Measurements from ENCODE around the gene ADGRF5.
"Not testable (repeated sequence)": the region's sequence is repeated elsewhere in the genome, so short reads cannot be mapped to it uniquely, and the experiment has no call there.

ADGRF5 gene

DNA sequence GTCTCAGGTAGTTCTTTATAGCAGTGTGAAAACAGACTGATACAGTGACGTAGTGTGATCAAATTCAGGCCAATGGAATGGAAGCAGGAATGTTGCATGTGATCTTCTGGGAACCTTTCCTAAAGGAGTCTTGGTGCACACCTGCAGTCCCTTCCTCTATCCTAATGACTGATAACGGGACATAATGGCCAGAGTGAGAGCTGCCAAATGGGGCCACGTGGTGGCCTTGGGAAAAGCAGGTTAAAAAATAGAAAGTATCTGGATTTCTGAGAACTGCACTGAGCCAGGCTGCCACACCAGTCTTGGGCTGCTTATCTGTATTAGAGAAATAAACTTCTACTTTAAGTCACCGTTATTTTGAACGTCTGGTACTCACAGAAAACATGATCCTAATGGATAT, 76.6 kb downstream of the ADGRF5 start:
- Histone ChIP-seq H3K27me3 (ENCODE audit: insufficient read depth, low read length) (no peaks in the 10 kb centered on the region), H3K9me3 (ENCODE audit: low read length) (no peaks in the 10 kb centered on the region), H3K27ac (ENCODE audit: low read depth, low read length, poor library complexity, severe bottlenecking) (no peak overlapping the region), H4K20me1 (ENCODE audit: insufficient read depth, low read length) (no peaks in the 10 kb centered on the region), H3K4me1 (ENCODE audit: insufficient read depth, low read length, severe bottlenecking) (peaks cover 3% of the 10 kb centered on the region), H3K9ac (ENCODE audit: low read length) (no peak overlapping the region), H3K36me3 (ENCODE audit: insufficient read depth, low read length) (no peaks in the 10 kb centered on the region), H3K4me3 (ENCODE audit: low read depth, low read length, poor library complexity, severe bottlenecking) (no peak overlapping the region), H2AFZ (ENCODE audit: low read length) (no peak overlapping the region), H3K4me2 (ENCODE audit: low read length) (no peak overlapping the region), H3K9me2 (ENCODE audit: low read depth, low read length) (no peaks in the 10 kb centered on the region), H3K79me2 (ENCODE audit: insufficient read depth, low read length) (no peaks in the 10 kb centered on the region), H3F3A (ENCODE audit: insufficient read depth, low read length) (no peaks in the 10 kb centered on the region)
- TF ChIP-seq, protein P1, sequence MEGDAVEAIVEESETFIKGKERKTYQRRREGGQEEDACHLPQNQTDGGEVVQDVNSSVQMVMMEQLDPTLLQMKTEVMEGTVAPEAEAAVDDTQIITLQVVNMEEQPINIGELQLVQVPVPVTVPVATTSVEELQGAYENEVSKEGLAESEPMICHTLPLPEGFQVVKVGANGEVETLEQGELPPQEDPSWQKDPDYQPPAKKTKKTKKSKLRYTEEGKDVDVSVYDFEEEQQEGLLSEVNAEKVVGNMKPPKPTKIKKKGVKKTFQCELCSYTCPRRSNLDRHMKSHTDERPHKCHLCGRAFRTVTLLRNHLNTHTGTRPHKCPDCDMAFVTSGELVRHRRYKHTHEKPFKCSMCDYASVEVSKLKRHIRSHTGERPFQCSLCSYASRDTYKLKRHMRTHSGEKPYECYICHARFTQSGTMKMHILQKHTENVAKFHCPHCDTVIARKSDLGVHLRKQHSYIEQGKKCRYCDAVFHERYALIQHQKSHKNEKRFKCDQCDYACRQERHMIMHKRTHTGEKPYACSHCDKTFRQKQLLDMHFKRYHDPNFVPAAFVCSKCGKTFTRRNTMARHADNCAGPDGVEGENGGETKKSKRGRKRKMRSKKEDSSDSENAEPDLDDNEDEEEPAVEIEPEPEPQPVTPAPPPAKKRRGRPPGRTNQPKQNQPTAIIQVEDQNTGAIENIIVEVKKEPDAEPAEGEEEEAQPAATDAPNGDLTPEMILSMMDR (IDR thresholded peaks at IDR 0.05; ENCODE audit: low read length): no peak
- TF ChIP-seq EZH2 (IDR thresholded peaks at IDR 0.05; ENCODE audit: borderline replicate concordance, low read length): no peak

GRCh38 chr6:46842252-46842846, 79.4 kb downstream of the ADGRF5 start:
- not testable (repeated sequence) for H3K4me2 ChIP-seq (ENCODE audit: low read length); H3F3A ChIP-seq (ENCODE audit: insufficient read depth, low read length); H3K9ac ChIP-seq (ENCODE audit: low read length); H3K36me3 ChIP-seq (ENCODE audit: insufficient read depth, low read length); H3K27me3 ChIP-seq (ENCODE audit: insufficient read depth, low read length); H3K4me1 ChIP-seq (ENCODE audit: insufficient read depth, low read length, severe bottlenecking); H4K20me1 ChIP-seq (ENCODE audit: insufficient read depth, low read length); H3K9me2 ChIP-seq (ENCODE audit: low read depth, low read length); H3K27ac ChIP-seq (ENCODE audit: low read depth, low read length, poor library complexity, severe bottlenecking); H3K4me3 ChIP-seq (ENCODE audit: low read depth, low read length, poor library complexity, severe bottlenecking); H2AFZ ChIP-seq (ENCODE audit: low read length); H3K79me2 ChIP-seq (ENCODE audit: insufficient read depth, low read length); H3K9me3 ChIP-seq (ENCODE audit: low read length)

- no peaks in the 10 kb centered on the region for H3K9me3 ChIP-seq (ENCODE audit: low read length)
- H3K36me3 ChIP-seq (ENCODE audit: insufficient read depth, low read length): no peaks in the 10 kb centered on the region
- no peaks in the 10 kb centered on the region for H3K9me2 ChIP-seq (ENCODE audit: low read depth, low read length)
- no peaks in the 10 kb centered on the region for H3K4me1 ChIP-seq (ENCODE audit: insufficient read depth, low read length, severe bottlenecking)
- H3K4me3 ChIP-seq (ENCODE audit: low read depth, low read length, poor library complexity, severe bottlenecking): no peak overlapping the region
- no peak overlapping the region for H3K9ac ChIP-seq (ENCODE audit: low read length)
- H3K79me2 ChIP-seq (ENCODE audit: insufficient read depth, low read length): no peaks in the 10 kb centered on the region
- H4K20me1 ChIP-seq (ENCODE audit: insufficient read depth, low read length): no peaks in the 10 kb centered on the region
- no peaks in the 10 kb centered on the region; the same call in 1 of the 2 replicates for H3K27me3 ChIP-seq (ENCODE audit: insufficient read depth, low read length)
- H3K4me2 ChIP-seq (ENCODE audit: low read length): no peak overlapping the region
- no peak overlapping the region for H2AFZ ChIP-seq (ENCODE audit: low read length)
- no peak overlapping the region for H3K27ac ChIP-seq (ENCODE audit: low read depth, low read length, poor library complexity, severe bottlenecking)
- TF ChIP-seq EZH2 (IDR thresholded peaks at IDR 0.05; ENCODE audit: borderline replicate concordance, low read length): no peak
- TF ChIP-seq, protein P1 (IDR thresholded peaks at IDR 0.05; ENCODE audit: low read length): no peak
- H3F3A ChIP-seq (ENCODE audit: insufficient read depth, low read length): no peaks in the 10 kb centered on the region
These were observed 83.7 kb downstream of the ADGRF5 start for GRCh38 chr6:46838033-46838432.

DNA sequence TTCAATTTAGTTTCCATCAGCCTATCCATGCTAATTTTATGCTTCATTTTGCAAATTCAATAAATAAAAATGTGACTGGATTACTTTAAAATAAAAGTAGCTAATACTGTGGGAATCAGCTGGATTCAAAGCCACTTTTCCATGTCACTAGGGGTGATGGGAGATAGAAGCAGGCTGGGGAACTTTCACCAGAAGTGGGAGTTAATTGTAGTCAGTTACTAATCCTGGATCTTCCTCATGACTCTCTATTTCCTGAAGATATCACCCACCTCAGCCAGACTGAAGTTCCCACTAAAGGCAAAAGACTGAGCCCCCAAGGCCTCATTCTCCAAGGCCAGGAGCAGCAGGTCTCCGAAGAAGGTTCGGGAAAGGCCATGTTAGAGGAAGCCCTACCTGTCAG, 86.7 kb downstream of the ADGRF5 start:
- H3K27me3 ChIP-seq (ENCODE audit: insufficient read depth, low read length); H3K4me1 ChIP-seq (ENCODE audit: insufficient read depth, low read length, severe bottlenecking); H3K27ac ChIP-seq (ENCODE audit: low read depth, low read length, poor library complexity, severe bottlenecking); H3K9me2 ChIP-seq (ENCODE audit: low read depth, low read length); H3F3A ChIP-seq (ENCODE audit: insufficient read depth, low read length); H2AFZ ChIP-seq (ENCODE audit: low read length); H3K9ac ChIP-seq (ENCODE audit: low read length); H3K4me2 ChIP-seq (ENCODE audit: low read length); H3K79me2 ChIP-seq (ENCODE audit: insufficient read depth, low read length); H4K20me1 ChIP-seq (ENCODE audit: insufficient read depth, low read length); H3K36me3 ChIP-seq (ENCODE audit: insufficient read depth, low read length); H3K9me3 ChIP-seq (ENCODE audit: low read length); H3K4me3 ChIP-seq (ENCODE audit: low read depth, low read length, poor library complexity, severe bottlenecking): not testable (repeated sequence)

- H3K79me2 ChIP-seq (ENCODE audit: insufficient read depth, low read length); H3K27ac ChIP-seq (ENCODE audit: low read depth, low read length, poor library complexity, severe bottlenecking); H3K4me3 ChIP-seq (ENCODE audit: low read depth, low read length, poor library complexity, severe bottlenecking); H3K4me2 ChIP-seq (ENCODE audit: low read length); H3K9ac ChIP-seq (ENCODE audit: low read length); H3K4me1 ChIP-seq (ENCODE audit: insufficient read depth, low read length, severe bottlenecking); H3K9me2 ChIP-seq (ENCODE audit: low read depth, low read length); H3K27me3 ChIP-seq (ENCODE audit: insufficient read depth, low read length); H3K36me3 ChIP-seq (ENCODE audit: insufficient read depth, low read length); H3F3A ChIP-seq (ENCODE audit: insufficient read depth, low read length); H2AFZ ChIP-seq (ENCODE audit: low read length); H4K20me1 ChIP-seq (ENCODE audit: insufficient read depth, low read length); H3K9me3 ChIP-seq (ENCODE audit: low read length): not testable (repeated sequence)
These were observed 87.4 kb downstream of the ADGRF5 start for GRCh38 chr6:46834257-46834916.
